DND-41 (cell line): ENCODE measurements around the gene FUCA1.

Experiments
- EZH2 ChIP-seq: IDR thresholded peaks from 3 replicates; pipeline ENCODE4 v1.6.1; 2012; ENCODE audit warnings: borderline replicate concordance, low read depth, mild to moderate bottlenecking, moderate library complexity, low read length, inconsistent platforms; ENCODE audit not compliant: severe bottlenecking
- TF ChIP-seq, protein P1 (sequence below): IDR thresholded peaks from 2 replicates; pipeline ENCODE4 v1.5.1; 2012; ENCODE audit warnings: borderline replicate concordance, low read length, moderate library complexity, mild to moderate bottlenecking; ENCODE audit not compliant: poor library complexity, severe bottlenecking; ENCODE audit errors: extremely low read depth

DNA sequence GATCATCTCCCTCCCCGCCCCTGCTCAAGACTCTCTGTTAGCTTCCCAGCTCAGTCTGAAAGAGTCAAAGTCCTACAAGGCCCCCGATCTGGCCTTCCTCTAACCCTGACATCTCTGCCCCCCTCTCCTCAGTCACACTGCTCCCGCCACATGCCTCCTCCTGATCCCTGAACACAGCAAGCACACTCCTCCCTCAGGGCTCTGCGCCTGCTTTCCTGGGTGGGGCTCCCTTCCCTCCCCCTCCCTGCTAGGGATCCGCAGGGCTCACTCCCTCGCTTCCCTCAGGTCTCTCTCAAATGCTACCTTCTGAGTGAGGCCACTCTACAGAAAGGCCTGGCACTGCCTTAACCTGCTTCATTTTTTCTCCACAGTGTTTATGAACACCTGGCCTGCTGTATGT, 61.8 kb downstream of the FUCA1 start:
- TF ChIP-seq, protein P1, sequence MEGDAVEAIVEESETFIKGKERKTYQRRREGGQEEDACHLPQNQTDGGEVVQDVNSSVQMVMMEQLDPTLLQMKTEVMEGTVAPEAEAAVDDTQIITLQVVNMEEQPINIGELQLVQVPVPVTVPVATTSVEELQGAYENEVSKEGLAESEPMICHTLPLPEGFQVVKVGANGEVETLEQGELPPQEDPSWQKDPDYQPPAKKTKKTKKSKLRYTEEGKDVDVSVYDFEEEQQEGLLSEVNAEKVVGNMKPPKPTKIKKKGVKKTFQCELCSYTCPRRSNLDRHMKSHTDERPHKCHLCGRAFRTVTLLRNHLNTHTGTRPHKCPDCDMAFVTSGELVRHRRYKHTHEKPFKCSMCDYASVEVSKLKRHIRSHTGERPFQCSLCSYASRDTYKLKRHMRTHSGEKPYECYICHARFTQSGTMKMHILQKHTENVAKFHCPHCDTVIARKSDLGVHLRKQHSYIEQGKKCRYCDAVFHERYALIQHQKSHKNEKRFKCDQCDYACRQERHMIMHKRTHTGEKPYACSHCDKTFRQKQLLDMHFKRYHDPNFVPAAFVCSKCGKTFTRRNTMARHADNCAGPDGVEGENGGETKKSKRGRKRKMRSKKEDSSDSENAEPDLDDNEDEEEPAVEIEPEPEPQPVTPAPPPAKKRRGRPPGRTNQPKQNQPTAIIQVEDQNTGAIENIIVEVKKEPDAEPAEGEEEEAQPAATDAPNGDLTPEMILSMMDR = no peak
- no peak for TF ChIP-seq EZH2
